Smooth muscle cell (in vitro differentiated cells): ENCODE measurements around the gene MRPS14. TPM values are rescaled to one million over a fixed set of nuclear protein-coding genes. Genes with fewer than 3 reads are reported as not detected.

Source experiments
- DNase-seq: peaks from one replicate; lab custom pipeline; 2025; ENCODE audit not compliant: unreplicated experiment; lab: John Stamatoyannopoulos, UW
- H2AFZ ChIP-seq: fragments of 200-600 bp; sonication (generic); 2 replicates; pipeline ENCODE4 v1.6.0; 2016; ENCODE audit warnings: antibody characterized with exemption, low read depth, mild to moderate bottlenecking
- H3F3A ChIP-seq: fragments of 200-600 bp; sonication (generic); 2 replicates; pipeline ENCODE4 v1.6.0; 2017; ENCODE audit warnings: antibody characterized with exemption, low read depth
- H3K27ac ChIP-seq: fragments of 200-600 bp; sonication (generic); 2 replicates; pipeline ENCODE4 v1.5.1; 2016; ENCODE audit warnings: low read depth, mild to moderate bottlenecking
- H3K27me3 ChIP-seq: fragments of 200-600 bp; sonication (generic); 2 replicates; pipeline ENCODE4 v1.6.1; 2016; ENCODE audit warnings: low read depth, mild to moderate bottlenecking
- H3K36me3 ChIP-seq: fragments of 200-600 bp; sonication (generic); 2 replicates; pipeline ENCODE4 v1.5.1; 2016; ENCODE audit warnings: low read depth
- H3K4me1 ChIP-seq: fragments of 200-600 bp; sonication (generic); 2 replicates; pipeline ENCODE4 v1.5.1; 2016; ENCODE audit warnings: low read depth
- H3K4me2 ChIP-seq: fragments of 200-600 bp; sonication (generic); 2 replicates; pipeline ENCODE4 v1.6.0; 2016; ENCODE audit warnings: mild to moderate bottlenecking
- H3K4me3 ChIP-seq: fragments of 200-600 bp; sonication (generic); 2 replicates; pipeline ENCODE4 v1.5.1; 2016; ENCODE audit warnings: mild to moderate bottlenecking
- H3K79me2 ChIP-seq: fragments of 200-600 bp; sonication (generic); 2 replicates; pipeline ENCODE4 v1.6.0; 2016; ENCODE audit warnings: low read depth, mild to moderate bottlenecking
- H3K9ac ChIP-seq: fragments of 200-600 bp; sonication (generic); 2 replicates; pipeline ENCODE4 v1.6.0; 2016; ENCODE audit warnings: low read depth
- H3K9me3 ChIP-seq: fragments of 200-600 bp; sonication (generic); replicated peaks from 2 replicates; pipeline ENCODE4 v1.5.1; 2016; ENCODE audit warnings: low read depth
- H4K20me1 ChIP-seq: fragments of 200-600 bp; sonication (generic); 2 replicates; pipeline ENCODE4 v1.6.0; 2016; ENCODE audit warnings: low read depth
- CTCF ChIP-seq: fragments of 200-600 bp; sonication (generic); IDR thresholded peaks from 2 replicates; pipeline ENCODE4 v1.5.1; 2017; ENCODE audit warnings: borderline replicate concordance, mild to moderate bottlenecking, antibody characterized with exemption; ENCODE audit not compliant: insufficient read depth, poor library complexity, severe bottlenecking
- WGBS: methylation state at CpG from one replicate; pipeline ENCODE4 v1.1.7; 2016; ENCODE audit warnings: low lambda C conversion rate; 5-methylcytosine and 5-hydroxymethylcytosine counted together
- polyA plus RNA-seq: library from polyadenylated mRNA; unstranded; fragments of >200 nt; fragmentation: Nextera tagmentation; extraction: Ambion mirVana; gene quantifications from 2 replicates; pipeline ENCODE4 v1.2.1, GENCODE V29; 2016
- total RNA-seq: library from RNA; depleted of rRNA; stranded (reverse); fragments of >200 nt; gene quantifications from 2 replicates; pipeline ENCODE4 v1.2.3, GENCODE V29; 2014

Gene MRPS14
- total and polyA plus RNA-seq, 2 experiments from 2014 or later = 29.1 to 57.2 TPM

GRCh38 chr1:174990382-174990999 lies 32.7 kb downstream of the MRPS14 start:
- H3K79me2 ChIP-seq = no peaks in the 10 kb centered on the region
- no peak overlapping the region for H2AFZ ChIP-seq
- no peak for DNase-seq
- no peak overlapping the region for H3K27ac ChIP-seq
- no peak overlapping the region for H3K4me2 ChIP-seq
- H3K4me1 ChIP-seq = no peaks in the 10 kb centered on the region
- H4K20me1 ChIP-seq = no peaks in the 10 kb centered on the region
- no peak for TF ChIP-seq CTCF
- H3K9ac ChIP-seq = no peak overlapping the region
- H3K4me3 ChIP-seq = no peak overlapping the region
- no peaks in the 10 kb centered on the region for H3F3A ChIP-seq
- WGBS = 93% methylated on average over 6 of the region's 6 CpGs
- no peaks in the 10 kb centered on the region for H3K9me3 ChIP-seq
- no peaks in the 10 kb centered on the region for H3K27me3 ChIP-seq
- H3K36me3 ChIP-seq = no peaks in the 10 kb centered on the region

GRCh38 chr1:174989536-174990220 lies 33.5 kb downstream of the MRPS14 start:
- Histone ChIP-seq H3K4me2 (no peak overlapping the region), H3K27me3 (no peaks in the 10 kb centered on the region), H2AFZ (no peak overlapping the region), H4K20me1 (no peaks in the 10 kb centered on the region), H3K4me3 (no peak overlapping the region), H3K9me3 (no peaks in the 10 kb centered on the region), H3K36me3 (no peaks in the 10 kb centered on the region), H3K27ac (no peak overlapping the region), H3K9ac (no peak overlapping the region), H3K79me2 (no peaks in the 10 kb centered on the region), H3F3A (no peaks in the 10 kb centered on the region), H3K4me1 (no peaks in the 10 kb centered on the region)
- 95% methylated on average over 5 of the region's 5 CpGs for WGBS
- DNase-seq = no peak
- no peak for TF ChIP-seq CTCF

GRCh38 chr1:174988986-174989385 lies 34.2 kb downstream of the MRPS14 start:
- Histone ChIP-seq H3K9ac (no peak overlapping the region), H3K4me3 (no peak overlapping the region), H3K27ac (no peak overlapping the region), H3K9me3 (no peaks in the 10 kb centered on the region), H4K20me1 (no peaks in the 10 kb centered on the region), H3K4me1 (no peaks in the 10 kb centered on the region), H3K36me3 (no peaks in the 10 kb centered on the region), H3K27me3 (no peaks in the 10 kb centered on the region), H3K4me2 (no peak overlapping the region), H3K79me2 (no peaks in the 10 kb centered on the region), H3F3A (no peaks in the 10 kb centered on the region), H2AFZ (no peak overlapping the region)
- no peak for TF ChIP-seq CTCF
- WGBS = 92% methylated on average over 3 of the region's 3 CpGs
- no peak for DNase-seq

- DNase-seq = no peak
- no peak for TF ChIP-seq CTCF
Measured at GRCh38 chr1:174988539-174988938, 34.7 kb downstream of the MRPS14 start.

More at GRCh38 chr1:174988539-174988938, 34.7 kb downstream of the MRPS14 start:
- H3K4me2 ChIP-seq = no peak overlapping the region
- H3K9ac ChIP-seq = no peak overlapping the region
- no peaks in the 10 kb centered on the region for H3K36me3 ChIP-seq
- H3F3A ChIP-seq = no peaks in the 10 kb centered on the region
- H3K4me3 ChIP-seq = no peak overlapping the region
- H2AFZ ChIP-seq = no peak overlapping the region
- H3K79me2 ChIP-seq = no peaks in the 10 kb centered on the region
- no peaks in the 10 kb centered on the region for H4K20me1 ChIP-seq
- no peaks in the 10 kb centered on the region for H3K4me1 ChIP-seq
- H3K27ac ChIP-seq = no peak overlapping the region
- H3K27me3 ChIP-seq = no peaks in the 10 kb centered on the region
- no peaks in the 10 kb centered on the region for H3K9me3 ChIP-seq
